GM18951 (cell line): ENCODE measurements around the gene SOCS1.
"Not testable (repeated sequence)": the region's sequence is repeated elsewhere in the genome, so short reads cannot be mapped to it uniquely, and the experiment has no call there.

Source experiments
- POLR2A ChIP-seq: IDR thresholded peaks from 4 replicates; pipeline ENCODE4 v1.6.1; 2011; ENCODE audit warnings: mild to moderate bottlenecking; ENCODE audit not compliant: insufficient read length, insufficient read depth; ENCODE audit errors: extremely low read depth
- in situ Hi-C: fragments of 300-500 bp; cut with MboI; formaldehyde crosslinking; loops from one replicate; pipeline ENCODE4 v1.12.0; 2022; ENCODE audit warnings: low sequenced_read_pairs, mixed read lengths, inconsistent platforms; ENCODE audit not compliant: unreplicated experiment

SOCS1 gene

DNA sequence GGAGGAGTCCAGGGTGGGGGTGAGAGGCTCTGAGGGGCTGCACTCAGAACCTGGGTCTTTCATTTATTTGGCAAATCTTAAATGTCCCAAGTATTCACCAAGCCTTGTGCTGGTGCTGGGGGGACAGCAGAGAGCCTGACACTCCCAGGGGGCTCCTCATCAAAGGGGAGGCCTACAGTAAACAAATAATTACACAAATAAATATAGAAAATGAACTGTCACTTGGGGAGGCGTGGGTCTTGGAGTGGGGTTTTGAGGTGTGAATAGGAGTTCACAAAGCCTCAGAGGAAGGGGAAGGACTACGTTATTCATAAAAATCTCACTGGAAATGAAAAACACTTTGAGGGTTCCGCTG, 40.3 kb upstream of the SOCS1 start:
- in situ Hi-C loops: no loop called here
- no peak for TF ChIP-seq POLR2A

GRCh38 chr16:11295672-11296071, 39.7 kb upstream of the SOCS1 start:
- TF ChIP-seq POLR2A: no peak

DNA sequence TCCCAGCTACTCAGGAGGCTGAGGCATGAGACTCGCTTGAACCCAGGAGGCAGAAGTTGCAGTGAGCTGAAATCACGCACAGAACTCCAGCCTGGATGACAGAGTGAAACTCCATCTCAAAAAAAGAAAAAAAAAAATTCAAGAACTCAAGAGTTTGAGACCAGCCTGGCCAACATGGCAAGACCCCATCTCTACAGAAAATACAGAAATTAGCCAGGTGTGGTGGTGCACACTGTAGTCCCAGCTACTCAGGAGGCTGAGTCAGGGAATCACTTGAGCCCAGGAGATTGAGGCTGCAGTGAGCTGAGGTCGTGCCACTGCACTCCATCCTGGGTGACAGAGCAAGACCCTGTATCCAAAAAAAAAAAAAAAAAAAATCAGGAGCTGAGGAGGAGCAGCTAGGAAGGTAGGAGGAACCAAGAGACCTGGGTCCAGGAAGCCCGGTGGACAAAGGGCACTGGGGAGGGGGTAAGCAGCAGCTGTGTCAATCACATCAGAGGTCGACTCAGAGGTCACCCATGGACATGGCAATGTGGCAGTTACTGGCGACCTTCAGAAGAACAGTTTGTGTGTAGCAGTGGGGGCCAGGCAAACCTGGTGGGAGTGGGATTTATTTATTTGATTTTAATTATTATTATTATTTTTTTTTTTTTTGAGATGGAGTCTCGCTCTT, 36.2 kb upstream of the SOCS1 start:
- no peak for TF ChIP-seq POLR2A
- in situ Hi-C loops: no loop called here

More at GRCh38 chr16:11295672-11296071, 39.7 kb upstream of the SOCS1 start:
- in situ Hi-C loops: no loop called here

- in situ Hi-C loops: no loop called here
- TF ChIP-seq POLR2A: no peak
These were observed 35.2 kb upstream of the SOCS1 start for GRCh38 chr16:11291091-11291703.

GRCh38 chr16:11290102-11290893, 34.3 kb upstream of the SOCS1 start:
- no peak for TF ChIP-seq POLR2A
- in situ Hi-C loops: no loop called here

DNA sequence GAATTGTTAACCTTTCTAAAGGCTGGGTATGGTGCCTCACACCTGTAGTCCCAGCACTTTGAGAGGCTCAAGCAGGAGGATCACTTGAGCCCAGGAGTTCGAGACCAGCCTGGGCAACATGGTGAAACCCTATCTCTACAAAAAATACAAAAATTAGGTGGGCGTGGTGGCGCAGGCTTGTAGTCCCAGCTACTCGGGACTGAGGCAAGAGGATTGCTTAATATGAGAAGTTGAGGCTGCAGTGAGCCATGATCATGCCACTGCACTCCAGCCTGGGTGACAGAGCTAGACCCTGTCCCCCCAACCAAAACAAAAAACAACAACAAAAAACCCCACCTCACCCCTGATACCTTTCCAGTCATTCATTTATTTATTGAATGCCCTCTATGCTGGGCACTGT, 33.7 kb upstream of the SOCS1 start:
- in situ Hi-C loops: not testable (repeated sequence)

GRCh38 chr16:11289202-11289601, 33.2 kb upstream of the SOCS1 start:
- in situ Hi-C loops: no loop called here
- TF ChIP-seq POLR2A: no peak

GRCh38 chr16:11285842-11286241, 29.8 kb upstream of the SOCS1 start:
- TF ChIP-seq POLR2A: no peak
- in situ Hi-C loops: no loop called here

GRCh38 chr16:11283820-11284248, 27.8 kb upstream of the SOCS1 start:
- in situ Hi-C loops: no loop called here
- TF ChIP-seq POLR2A: no peak

DNA sequence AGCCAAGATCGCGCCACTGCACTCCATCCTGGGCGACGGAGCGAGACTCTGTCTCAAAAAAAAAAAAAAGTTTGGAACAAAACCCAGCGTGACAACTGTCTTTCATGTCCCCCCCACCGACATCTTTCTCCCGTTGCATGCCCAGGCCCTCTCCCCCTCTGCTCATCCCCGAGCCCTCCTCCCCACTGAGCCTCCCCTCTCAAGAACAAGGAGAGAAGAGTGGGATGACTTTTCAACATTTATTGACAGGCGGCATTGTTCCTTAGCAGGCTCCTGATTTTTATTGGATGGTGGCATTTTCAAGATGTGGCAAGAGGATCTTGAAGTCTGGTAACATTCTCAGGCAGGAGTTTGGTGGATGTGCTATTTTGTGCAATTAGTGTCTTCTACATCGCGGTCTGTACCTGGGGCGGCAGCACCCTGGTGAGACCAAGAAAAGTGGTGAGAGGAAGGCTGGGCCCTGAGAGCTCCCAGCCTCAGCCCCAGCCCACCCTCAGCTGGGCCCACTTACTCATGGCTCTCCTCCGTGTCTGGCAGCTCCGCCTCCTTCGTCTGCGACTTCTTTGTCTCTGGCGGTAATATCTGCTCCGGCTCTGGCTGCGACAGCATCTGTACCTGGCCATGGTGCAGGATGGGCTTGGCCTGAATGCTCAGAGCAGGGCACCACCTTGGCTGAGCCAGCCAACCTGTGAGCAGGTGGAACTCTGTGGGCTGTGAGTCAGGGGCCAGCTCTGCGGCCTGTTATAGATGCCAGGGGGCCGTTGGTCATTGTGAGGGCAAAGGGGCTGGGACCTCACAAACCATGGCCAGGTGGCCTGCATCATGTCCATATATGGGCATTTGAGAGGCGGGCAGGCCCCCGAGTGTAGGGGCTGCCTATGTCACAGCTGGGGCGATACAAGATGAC, 24.9 kb upstream of the SOCS1 start, which contains the start of gene PRM1:
TSS of gene PRM1 (minus strand) at position 715 of the 907 bp plus-strand sequence. CDS start at position 623, 92 bp downstream.
- in situ Hi-C loops: no loop called here

DNA sequence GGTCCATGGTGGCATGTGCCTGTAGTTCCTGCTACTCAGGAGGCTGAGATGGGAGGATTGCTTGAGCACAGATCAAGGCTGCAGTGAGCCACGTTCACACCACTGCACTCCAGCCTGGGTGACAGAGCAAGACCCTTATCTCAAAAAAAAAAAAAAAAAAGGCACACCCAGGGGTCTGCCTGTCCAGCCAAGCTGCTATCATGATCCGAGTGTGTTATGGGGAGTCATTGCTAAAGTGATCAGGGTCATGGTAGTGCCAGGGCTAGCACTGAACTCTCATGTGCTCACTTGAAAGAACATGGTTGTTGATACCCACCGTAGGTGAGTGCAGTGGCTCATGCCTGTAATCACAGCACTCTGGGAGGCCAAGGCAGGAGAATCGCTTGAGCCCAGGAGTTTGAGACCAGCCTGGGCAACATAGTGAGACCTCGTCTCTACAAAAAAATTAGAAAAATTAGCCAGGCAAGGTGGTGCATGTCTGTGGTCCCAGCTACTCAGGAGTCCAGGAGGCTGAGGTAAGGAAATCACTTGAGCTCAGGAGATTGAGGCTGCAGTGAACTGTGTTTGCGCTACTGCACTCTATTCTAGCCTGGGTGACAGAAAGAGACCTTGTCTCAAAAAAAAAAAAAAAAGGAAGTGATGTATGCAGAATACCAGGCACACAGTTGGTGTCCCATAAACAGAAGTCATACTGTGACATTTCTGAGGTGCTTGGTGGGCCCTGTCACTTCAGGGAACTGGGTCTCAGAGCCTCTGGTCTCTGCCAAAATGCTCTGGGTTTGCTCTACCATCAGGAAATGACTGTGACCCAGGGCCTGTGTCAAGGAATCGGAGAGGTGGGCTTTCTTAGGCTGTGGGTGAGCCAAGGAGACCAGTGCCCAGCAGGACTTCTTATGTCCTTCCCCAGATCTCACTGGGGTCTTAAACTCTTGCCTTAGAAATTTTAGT, 23.0 kb upstream of the SOCS1 start:
- in situ Hi-C loops: no loop called here
- no peak for TF ChIP-seq POLR2A

More for the DNA sequence above, 24.9 kb upstream of the SOCS1 start, which contains the start of gene PRM1:
- TF ChIP-seq POLR2A: no peak

GRCh38 chr16:11277607-11278337, 21.8 kb upstream of the SOCS1 start:
- TF ChIP-seq POLR2A: no peak
- in situ Hi-C loops: no loop called here
